ENCODE measurements around the gene AOPEP.
"Not testable (repeated sequence)": the region's sequence is repeated elsewhere in the genome, so short reads cannot be mapped to it uniquely, and the experiment has no call there.

The AOPEP gene

DNA sequence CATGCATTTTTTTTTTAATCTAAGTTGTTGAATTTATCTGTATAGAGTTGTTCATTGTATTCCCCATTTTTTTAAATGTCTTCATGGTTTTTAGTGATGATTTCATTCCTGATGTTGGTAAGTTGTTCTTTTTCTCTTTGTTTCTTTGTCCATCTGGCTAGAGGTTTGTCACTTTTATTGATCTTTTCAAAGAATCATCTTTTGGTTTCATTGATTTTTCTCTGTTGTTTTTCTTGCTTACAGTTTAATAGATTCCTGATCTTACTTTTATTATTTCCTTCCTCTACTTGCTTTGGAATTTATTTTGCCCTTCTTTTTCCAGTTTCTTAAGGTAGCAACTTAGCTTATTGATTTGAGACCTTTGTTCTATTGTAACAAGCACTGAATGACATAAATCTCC is 114.2 kb downstream of the AOPEP start:
- TF ChIP-seq, protein P1, sequence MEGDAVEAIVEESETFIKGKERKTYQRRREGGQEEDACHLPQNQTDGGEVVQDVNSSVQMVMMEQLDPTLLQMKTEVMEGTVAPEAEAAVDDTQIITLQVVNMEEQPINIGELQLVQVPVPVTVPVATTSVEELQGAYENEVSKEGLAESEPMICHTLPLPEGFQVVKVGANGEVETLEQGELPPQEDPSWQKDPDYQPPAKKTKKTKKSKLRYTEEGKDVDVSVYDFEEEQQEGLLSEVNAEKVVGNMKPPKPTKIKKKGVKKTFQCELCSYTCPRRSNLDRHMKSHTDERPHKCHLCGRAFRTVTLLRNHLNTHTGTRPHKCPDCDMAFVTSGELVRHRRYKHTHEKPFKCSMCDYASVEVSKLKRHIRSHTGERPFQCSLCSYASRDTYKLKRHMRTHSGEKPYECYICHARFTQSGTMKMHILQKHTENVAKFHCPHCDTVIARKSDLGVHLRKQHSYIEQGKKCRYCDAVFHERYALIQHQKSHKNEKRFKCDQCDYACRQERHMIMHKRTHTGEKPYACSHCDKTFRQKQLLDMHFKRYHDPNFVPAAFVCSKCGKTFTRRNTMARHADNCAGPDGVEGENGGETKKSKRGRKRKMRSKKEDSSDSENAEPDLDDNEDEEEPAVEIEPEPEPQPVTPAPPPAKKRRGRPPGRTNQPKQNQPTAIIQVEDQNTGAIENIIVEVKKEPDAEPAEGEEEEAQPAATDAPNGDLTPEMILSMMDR (IDR thresholded peaks at IDR 0.05): no peak
- H3K4me3 ChIP-seq: no peak overlapping the region
- DNase-seq (ENCODE audit: low spot score): no peak
- H3K27ac ChIP-seq: no peak overlapping the region

DNA sequence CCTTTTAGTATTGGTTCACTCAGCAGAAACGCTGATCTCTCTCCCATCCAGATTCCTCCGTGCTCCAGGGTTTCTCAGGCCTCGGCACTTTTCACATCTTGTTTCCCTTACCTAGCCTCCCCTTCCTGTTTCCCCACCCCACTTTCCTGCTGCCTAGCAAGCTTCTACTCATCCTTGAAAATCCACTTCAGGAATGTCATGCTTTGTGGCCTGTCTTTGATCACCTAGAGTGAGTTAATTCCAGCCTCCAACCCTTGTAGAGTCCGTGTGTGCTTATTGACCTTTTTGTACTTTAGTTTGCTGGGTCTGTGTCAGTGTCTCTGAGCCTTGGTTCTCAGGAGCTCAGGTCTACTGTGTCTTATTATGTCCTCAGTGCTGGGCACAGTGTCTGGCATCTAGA is 116.6 kb downstream of the AOPEP start:
- H3K27ac ChIP-seq: no peak overlapping the region
- no peak for DNase-seq (ENCODE audit: low spot score)
- TF ChIP-seq, protein P1 (IDR thresholded peaks at IDR 0.05): no peak
- no peak overlapping the region for H3K4me3 ChIP-seq

DNA sequence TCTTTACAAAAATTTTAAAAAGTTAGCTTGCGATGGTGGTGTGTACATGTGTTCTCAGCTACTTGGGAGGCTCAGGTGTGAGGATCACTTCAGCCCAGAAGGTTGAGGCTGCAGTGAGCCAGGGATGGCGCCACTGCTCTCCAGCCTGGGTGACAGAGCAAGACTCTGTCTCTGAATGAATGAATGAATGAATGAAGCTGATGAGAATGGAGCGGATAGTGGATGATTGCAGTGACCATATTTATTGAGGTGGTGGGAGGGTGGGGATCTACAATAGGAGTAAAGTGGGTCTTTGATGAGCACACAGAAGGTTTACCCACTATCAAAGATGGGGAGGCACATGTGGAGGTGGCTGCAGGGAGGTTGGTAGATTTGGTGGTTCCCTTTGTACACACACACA is 120.2 kb downstream of the AOPEP start:
- TF ChIP-seq, protein P1 (IDR thresholded peaks at IDR 0.05): no peak
- no peak overlapping the region for H3K27ac ChIP-seq

DNA sequence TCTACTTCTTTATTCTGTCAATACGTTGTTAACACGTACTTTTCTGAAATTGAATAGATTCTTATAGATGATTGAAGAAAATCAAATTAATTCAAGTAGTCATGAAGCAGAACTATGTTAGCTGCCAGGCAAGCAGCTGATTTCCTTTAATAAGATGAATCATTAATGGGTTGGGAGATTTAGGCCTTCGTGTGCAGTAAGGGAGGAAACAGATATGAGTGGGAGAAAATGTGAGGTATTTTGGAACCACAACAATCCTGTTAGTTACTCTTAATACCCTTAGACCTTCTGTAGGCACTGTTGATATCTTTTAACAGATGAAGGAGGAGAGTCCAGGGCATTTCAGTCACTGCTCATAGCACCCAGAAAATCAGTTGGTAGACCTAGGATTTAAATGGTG is 121.0 kb downstream of the AOPEP start:
- no peak overlapping the region for H3K4me3 ChIP-seq
- DNase-seq (ENCODE audit: low spot score): no peak
- H3K27ac ChIP-seq: peak overlapping the region in 1 of 2 donors; percentile 49
- TF ChIP-seq, protein P1 (IDR thresholded peaks at IDR 0.05): no peak

More for the DNA sequence above, 120.2 kb downstream of the AOPEP start:
- no peak overlapping the region for H3K4me3 ChIP-seq
- no peak for DNase-seq (ENCODE audit: low spot score)

DNA sequence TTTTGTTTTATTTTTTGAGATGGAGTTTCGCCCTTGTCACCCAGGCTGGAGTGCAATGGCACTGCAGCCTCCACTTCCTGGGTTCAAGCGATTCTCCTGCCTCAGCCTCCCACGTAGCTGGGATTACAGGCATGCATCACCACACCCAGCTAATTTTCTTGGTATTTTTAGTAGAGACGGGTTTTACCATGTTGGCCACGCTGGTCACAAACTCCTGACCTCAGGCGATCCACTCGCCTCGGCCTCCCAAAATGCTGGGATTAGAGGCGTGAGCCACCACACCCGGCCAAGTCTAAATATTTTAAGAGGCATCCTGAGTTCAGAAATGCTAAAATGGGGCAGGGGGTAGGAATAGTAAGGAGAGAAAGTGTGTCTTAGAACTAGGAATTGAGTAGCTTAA is 122.3 kb downstream of the AOPEP start:
- H3K4me3 ChIP-seq; H3K27ac ChIP-seq; DNase-seq (ENCODE audit: low spot score): not testable (repeated sequence)

DNA sequence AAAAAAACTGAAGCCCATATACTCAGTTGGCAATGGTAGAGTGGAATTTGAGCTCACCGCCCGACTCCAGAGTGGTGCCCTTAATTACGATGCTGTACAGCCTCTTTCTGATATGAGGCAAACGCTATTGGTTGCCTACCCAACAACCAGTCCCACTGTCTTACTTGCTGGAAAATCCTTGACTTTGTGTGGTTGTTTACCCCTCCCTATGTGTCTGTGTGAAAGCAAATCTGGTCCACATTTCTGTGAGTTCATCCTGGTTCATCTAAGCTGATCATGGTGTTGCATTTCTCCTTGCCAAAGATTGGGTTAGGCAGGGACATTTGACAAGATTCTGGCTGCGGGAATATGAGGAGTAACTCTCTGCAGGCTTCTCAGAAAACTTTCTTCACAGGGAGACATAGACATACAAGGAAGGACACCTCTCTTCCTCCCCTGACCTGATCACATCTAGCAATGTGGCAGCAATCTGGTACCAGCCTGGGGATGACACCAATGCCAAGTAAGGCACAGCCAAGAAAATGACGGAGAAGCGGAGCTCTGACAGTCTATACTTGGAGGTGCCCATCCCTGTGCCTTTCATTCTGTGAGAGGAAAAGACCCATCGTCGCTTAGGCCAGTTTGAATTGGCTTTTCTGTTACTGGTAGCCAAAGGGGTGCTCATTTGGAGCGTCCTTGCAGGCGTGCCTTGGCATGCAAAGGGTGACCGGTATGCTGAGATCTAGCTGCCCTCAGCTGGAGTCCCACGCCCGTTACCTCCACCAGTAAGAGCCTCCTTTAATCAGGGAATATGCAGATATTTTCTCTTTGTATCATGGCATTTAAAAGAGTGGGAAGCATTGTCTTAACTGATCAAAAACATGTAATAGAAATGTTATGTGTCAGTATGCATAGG is 124.3 kb downstream of the AOPEP start:
- no peak for DNase-seq (ENCODE audit: low spot score)
- Histone ChIP-seq H3K27ac (no peak overlapping the region), H3K4me3 (no peak overlapping the region)
- TF ChIP-seq, protein P1 (IDR thresholded peaks at IDR 0.05): no peak

DNA sequence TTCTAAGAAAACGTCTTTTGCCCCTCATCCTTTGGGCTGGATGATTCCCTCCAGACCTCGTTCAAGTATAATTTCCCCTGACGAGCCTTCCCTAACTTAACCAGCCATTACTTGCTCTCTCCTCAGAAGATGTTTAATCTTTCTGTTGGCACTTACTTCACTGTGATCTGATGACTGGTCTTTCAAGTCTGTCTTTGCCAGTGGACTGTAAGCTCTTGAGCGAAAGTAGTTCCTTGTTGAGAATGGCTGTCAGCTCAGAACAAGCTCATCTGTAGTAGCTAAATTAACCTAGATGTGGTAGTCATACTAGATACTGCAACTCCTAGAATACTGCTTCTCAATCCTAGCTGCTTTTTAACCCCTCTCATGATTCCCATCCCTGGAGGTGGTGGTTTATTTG is 125.0 kb downstream of the AOPEP start:
- no peak overlapping the region for H3K4me3 ChIP-seq
- no peak overlapping the region for H3K27ac ChIP-seq
- DNase-seq (ENCODE audit: low spot score): no peak
- TF ChIP-seq, protein P1 (IDR thresholded peaks at IDR 0.05): no peak

All from coronary artery (tissue), 2 donors.